SU-DHL-6 (cell line): ENCODE data around the gene ANKRD33B.
"Not testable (repeated sequence)": the region's sequence is repeated elsewhere in the genome, so short reads cannot be mapped to it uniquely, and the experiment has no call there.

Experiments used
- H2AFZ ChIP-seq: fragments of 200-600 bp; sonication (generic); 2 replicates; pipeline ENCODE4 v1.6.1; 2014; ENCODE audit warnings: low read depth, mild to moderate bottlenecking, moderate library complexity, mixed read lengths, antibody characterized with exemption, low read length; ENCODE audit not compliant: severe bottlenecking
- H3F3A ChIP-seq: fragments of 200-600 bp; shearing (Covaris generic); 2 replicates; pipeline ENCODE4 v1.6.0; 2016; ENCODE audit warnings: antibody characterized with exemption, mild to moderate bottlenecking; ENCODE audit not compliant: insufficient read depth
- H3K27ac ChIP-seq: fragments of 200-600 bp; sonication (generic); 2 replicates; pipeline ENCODE4 v1.5.1; 2016; ENCODE audit warnings: low read depth, mild to moderate bottlenecking, low read length, moderate library complexity, mixed read lengths
- H3K27me3 ChIP-seq: fragments of 200-600 bp; sonication (generic), shearing (Covaris generic); 2 replicates; pipeline ENCODE4 v1.6.0; 2014; ENCODE audit warnings: mild to moderate bottlenecking, low read length
- H3K36me3 ChIP-seq: fragments of 200-600 bp; sonication (generic); 2 replicates; pipeline ENCODE4 v1.6.1; 2014; ENCODE audit warnings: mild to moderate bottlenecking, low read length, mixed read lengths
- H3K4me2 ChIP-seq: fragments of 300-600, 200-600 bp; shearing (Covaris generic), sonication (generic); 2 replicates; pipeline ENCODE4 v1.6.0; 2014; ENCODE audit warnings: low read length, low read depth, mild to moderate bottlenecking; ENCODE audit not compliant: poor library complexity, severe bottlenecking
- H3K4me3 ChIP-seq: fragments of 200-600 bp; sonication (generic); 2 replicates; pipeline ENCODE4 v1.5.1; 2014; ENCODE audit warnings: antibody characterized with exemption, low read length, mild to moderate bottlenecking, mixed read lengths; ENCODE audit not compliant: insufficient read depth, poor library complexity, severe bottlenecking
- H3K79me2 ChIP-seq: fragments of 200-600 bp; sonication (generic); 2 replicates; pipeline ENCODE4 v1.6.1; 2014; ENCODE audit warnings: mild to moderate bottlenecking, low read length, moderate library complexity; ENCODE audit not compliant: insufficient read depth
- H3K9ac ChIP-seq: fragments of 200-600 bp; sonication (generic); 2 replicates; pipeline ENCODE4 v1.7.0; 2014; ENCODE audit warnings: mild to moderate bottlenecking, low read length
- H3K9me2 ChIP-seq: fragments of 200-600 bp; sonication (generic); replicated peaks from 2 replicates; pipeline ENCODE4 v1.6.1; 2014; ENCODE audit warnings: low read length; ENCODE audit not compliant: insufficient read depth
- H3K9me3 ChIP-seq: fragments of 200-600 bp; sonication (generic); 2 replicates; pipeline ENCODE4 v1.6.1; 2014; ENCODE audit warnings: low read length, mixed read lengths; ENCODE audit not compliant: insufficient read depth
- H4K20me1 ChIP-seq: fragments of 200-600 bp; sonication (generic); 2 replicates; pipeline ENCODE4 v1.6.1; 2014; ENCODE audit warnings: low read depth, mild to moderate bottlenecking, antibody characterized with exemption, low read length, moderate library complexity, mixed read lengths
- CTCF ChIP-seq: fragments of 200-600 bp; sonication (generic); IDR thresholded peaks from one replicate; pipeline ENCODE4 v1.5.1; 2017; ENCODE audit warnings: antibody characterized with exemption, mild to moderate bottlenecking, low read length, moderate library complexity; ENCODE audit not compliant: insufficient read depth, poor library complexity, severe bottlenecking
- EZH2phosphoT487 ChIP-seq: fragments of 200-600 bp; sonication (generic), shearing (Covaris generic); conservative IDR thresholded peaks from 2 replicates; pipeline ENCODE4 v1.6.1; 2018; ENCODE audit warnings: mild to moderate bottlenecking, antibody characterized with exemption, low read length, moderate library complexity, mixed read lengths

The ANKRD33B gene

DNA sequence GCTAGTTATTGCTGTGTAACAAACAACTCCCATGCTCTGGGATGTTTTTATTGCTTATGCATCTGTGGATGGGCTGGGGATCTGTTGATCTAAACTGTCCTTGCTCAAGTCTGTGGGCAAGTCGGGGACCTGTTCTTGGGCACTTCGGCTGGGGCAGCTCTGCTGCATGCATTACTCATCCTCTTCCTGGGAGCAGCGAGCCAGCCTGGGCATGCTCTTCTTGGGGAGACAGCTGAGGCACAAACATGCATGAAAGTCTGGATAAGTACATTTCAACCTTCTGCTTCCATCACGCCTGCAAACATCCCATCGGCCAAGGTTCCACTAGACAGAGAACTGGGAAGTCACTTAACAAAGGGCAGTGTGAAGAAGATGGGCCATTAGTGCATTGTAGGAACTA is 66.3 kb downstream of the ANKRD33B start:
- Histone ChIP-seq H3K9me3 (no peaks in the 10 kb centered on the region), H3K9ac (no peak overlapping the region)

DNA sequence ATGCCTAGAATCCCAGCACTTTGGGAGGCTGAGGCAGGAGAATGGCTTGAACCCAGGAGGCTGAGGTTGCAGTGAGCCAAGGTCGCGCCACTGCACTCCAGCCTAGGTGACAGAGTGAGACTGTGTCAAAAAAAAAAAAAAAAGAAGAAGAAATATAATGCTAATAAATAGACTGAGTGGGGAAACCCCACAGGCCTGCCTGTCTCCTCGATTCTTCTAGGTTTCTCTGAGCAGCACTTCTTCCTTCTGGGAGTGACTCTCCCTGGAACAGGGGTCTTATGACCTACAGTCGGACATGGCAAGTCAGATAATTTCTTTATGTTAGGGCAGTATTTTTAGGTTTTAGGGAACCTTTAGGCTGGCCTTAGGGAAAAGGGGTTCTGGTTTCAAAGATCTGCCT is 66.9 kb downstream of the ANKRD33B start:
- not testable (repeated sequence) for H3K36me3 ChIP-seq, H3K4me3 ChIP-seq, H3K9me3 ChIP-seq, H2AFZ ChIP-seq, H3K27me3 ChIP-seq, H4K20me1 ChIP-seq, H3K9me2 ChIP-seq
- peaks cover 44% of the 10 kb centered on the region for H3K79me2 ChIP-seq
- H3K27ac ChIP-seq: peak overlapping the region; percentile 86
- peak overlapping the region; percentile 45 for H3K9ac ChIP-seq
- H3F3A ChIP-seq: peaks cover 24% of the 10 kb centered on the region
- peak overlapping the region; percentile 58 for H3K4me2 ChIP-seq

More for the DNA sequence above, 66.3 kb downstream of the ANKRD33B start:
- peaks cover 22% of the 10 kb centered on the region for H3F3A ChIP-seq
- peak overlapping the region; percentile 86; the same call in 1 of the 2 replicates for H3K27ac ChIP-seq
- no peak overlapping the region for H3K4me3 ChIP-seq
- H3K4me2 ChIP-seq: peak overlapping the region; percentile 58
- H4K20me1 ChIP-seq: no peaks in the 10 kb centered on the region
- H3K27me3 ChIP-seq: no peaks in the 10 kb centered on the region
- no peak overlapping the region for H2AFZ ChIP-seq
- H3K9me2 ChIP-seq: no peaks in the 10 kb centered on the region
- TF ChIP-seq CTCF: no peak
- H3K79me2 ChIP-seq: peaks cover 40% of the 10 kb centered on the region
- no peaks in the 10 kb centered on the region for H3K36me3 ChIP-seq

DNA sequence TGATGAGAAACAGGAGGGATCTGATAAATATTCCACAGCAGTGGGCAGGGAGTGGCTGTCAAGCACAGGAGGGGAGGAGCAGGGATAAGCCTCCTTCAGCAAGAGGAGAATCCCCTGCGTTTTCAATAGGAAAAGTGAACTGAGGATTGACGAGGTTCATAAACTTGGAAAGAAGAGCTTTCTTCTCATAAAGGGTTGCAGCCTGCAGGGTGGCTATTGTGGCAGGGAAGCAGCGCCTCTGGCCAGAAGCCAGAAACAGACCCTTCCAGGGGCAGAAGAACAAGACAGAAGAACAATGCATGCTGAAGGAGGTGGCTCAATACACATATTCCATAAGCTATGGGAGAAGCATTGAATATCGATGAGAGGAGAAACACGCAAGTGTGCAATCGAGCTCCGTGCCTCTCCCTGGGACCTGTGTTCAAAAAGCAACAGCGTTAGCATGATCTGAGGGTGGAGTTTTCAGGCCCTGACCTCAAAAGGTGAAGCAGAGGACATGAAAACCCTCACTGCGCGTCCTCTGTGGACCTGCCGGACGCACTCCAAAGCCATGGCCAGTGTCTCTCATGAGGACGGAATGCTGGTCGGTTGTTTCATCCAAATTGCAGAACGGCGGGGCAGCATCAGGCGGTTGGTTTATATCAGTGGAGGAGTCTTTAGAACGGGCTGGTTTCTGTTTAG is 67.6 kb downstream of the ANKRD33B start:
- peak overlapping the region; percentile 3 for H3K4me3 ChIP-seq
- TF ChIP-seq CTCF: no peak
- H3K36me3 ChIP-seq: no peaks in the 10 kb centered on the region
- no peaks in the 10 kb centered on the region for H3K9me3 ChIP-seq
- H3F3A ChIP-seq: peaks cover 24% of the 10 kb centered on the region
- H3K79me2 ChIP-seq: peaks cover 46% of the 10 kb centered on the region
- peak overlapping the region; percentile 86 for H3K27ac ChIP-seq
- H3K9me2 ChIP-seq: no peaks in the 10 kb centered on the region
- no peak overlapping the region for H2AFZ ChIP-seq
- peak overlapping the region; percentile 45 for H3K9ac ChIP-seq
- H3K4me2 ChIP-seq: peak overlapping the region; percentile 58
- H3K27me3 ChIP-seq: no peaks in the 10 kb centered on the region
- no peaks in the 10 kb centered on the region for H4K20me1 ChIP-seq

DNA sequence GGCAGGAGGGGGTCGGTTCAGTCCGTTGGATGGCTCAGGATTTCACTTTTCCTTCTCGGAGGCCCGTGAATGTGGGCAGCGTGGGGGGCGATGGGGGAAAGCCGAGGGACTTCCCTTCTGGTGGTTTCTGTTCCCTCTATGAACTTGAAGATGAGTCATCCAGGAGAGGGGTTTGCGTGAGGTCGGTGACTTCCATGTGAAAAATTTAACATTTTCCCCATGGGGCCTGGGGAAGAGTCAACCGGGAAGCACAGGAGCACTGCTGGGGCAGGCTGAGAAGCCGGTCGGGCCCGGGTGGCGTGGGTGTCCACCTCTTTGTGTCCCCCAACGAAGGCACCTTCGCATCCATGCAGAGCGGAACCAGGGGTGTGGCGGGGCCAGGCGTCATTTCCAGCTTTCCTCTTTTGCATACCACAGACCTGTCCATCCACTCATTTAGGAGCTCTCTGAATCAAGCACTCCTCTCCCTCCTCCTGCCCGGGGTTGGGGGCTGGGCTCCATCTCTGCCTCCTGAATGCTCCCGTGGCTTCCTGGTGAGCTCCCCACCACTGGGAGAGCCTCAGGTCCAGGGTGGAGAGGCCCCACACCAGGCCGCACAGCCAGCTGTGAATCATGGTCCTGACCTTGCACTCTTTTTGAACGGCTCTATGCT is 68.4 kb downstream of the ANKRD33B start:
- Histone ChIP-seq H2AFZ (no peak overlapping the region), H3K27ac (peak overlapping the region; percentile 86), H3K27me3 (no peaks in the 10 kb centered on the region), H3F3A (peaks cover 20% of the 10 kb centered on the region), H3K4me2 (peak overlapping the region; percentile 58), H3K9me2 (no peaks in the 10 kb centered on the region), H3K36me3 (no peaks in the 10 kb centered on the region), H3K79me2 (peaks cover 46% of the 10 kb centered on the region), H3K4me3 (peak overlapping the region; percentile 3), H4K20me1 (no peaks in the 10 kb centered on the region), H3K9me3 (no peaks in the 10 kb centered on the region), H3K9ac (peak overlapping the region; percentile 45)
- TF ChIP-seq EZH2phosphoT487 (no peak), CTCF (no peak)
